Type B pancreatic cell (in vitro differentiated cells): ENCODE measurements around the gene HSPA12B. TPM values are rescaled to one million over a fixed set of nuclear protein-coding genes. Genes with fewer than 3 reads are reported as not detected.

Source experiments
- DNase-seq: peaks from one replicate; pipeline ENCODE4 v3.0.0; 2021; ENCODE audit warnings: mixed read lengths; ENCODE audit not compliant: unreplicated experiment; ENCODE audit errors: extremely low spot score
- H3K27ac Mint-ChIP-seq: 2 replicates; pipeline ENCODE4 v1.8.0; 2021; ENCODE audit warnings: mild to moderate bottlenecking, mixed read lengths
- H3K27me3 Mint-ChIP-seq: 2 replicates; pipeline ENCODE4 v1.8.0; 2021; ENCODE audit warnings: mixed read lengths
- H3K36me3 Mint-ChIP-seq: 2 replicates; pipeline ENCODE4 v1.8.0; 2021; ENCODE audit warnings: mixed read lengths
- H3K4me1 Mint-ChIP-seq: one replicate; pipeline ENCODE4 v1.8.0; 2021; ENCODE audit warnings: mixed read lengths; ENCODE audit not compliant: unreplicated experiment
- H3K4me3 Mint-ChIP-seq: 2 replicates; pipeline ENCODE4 v1.8.0; 2021; ENCODE audit warnings: mild to moderate bottlenecking, mixed read lengths
- H3K9me3 Mint-ChIP-seq: 2 replicates; pipeline ENCODE4 v1.8.0; 2021; ENCODE audit warnings: mixed read lengths
- CTCF ChIP-seq: fragments of 200-600 bp; sonication (generic); conservative IDR thresholded peaks from 2 replicates; pipeline ENCODE4 v1.5.0; 2021; ENCODE audit warnings: antibody characterized with exemption, mild to moderate bottlenecking
- long read RNA-seq: library from polyadenylated mRNA; unstranded; transcript quantifications from one replicate; pipeline ENCODE4 v2.0.0, GENCODE V29; 2020
- total RNA-seq: library from RNA; stranded (reverse); gene quantifications from 2 replicates; pipeline ENCODE4 v1.2.1, GENCODE V29; 2021; ENCODE audit warnings: low replicate concordance

Gene HSPA12B
- total RNA-seq: 0.10 and 5.2 TPM in 2 replicates
- long read RNA-seq, partial matches to known transcripts: 1 of 1 reads
- long read RNA-seq, other reads (novel, unspliced or antisense): 0 of 1 reads

GRCh38 chr20:3732327-3733118 lies at the start of gene HSPA12B:
Gene HSPA12B, plus strand, starts transcription at chr20:3732685. Its CDS starts 5,990 bp downstream, at chr20:3738675.
- Mint-ChIP-seq H3K4me1 (peaks cover 36% of the 10 kb centered on the region), H3K27ac (no peak within 1 kb of the TSS), H3K36me3 (no peaks in the 10 kb centered on the region), H3K9me3 (no peaks in the 10 kb centered on the region), H3K4me3 (peak within 1 kb of the TSS; percentile 51), H3K27me3 (peaks cover 37% of the 10 kb centered on the region)
- no peak for DNase-seq
- no peak for TF ChIP-seq CTCF

GRCh38 chr20:3685341-3685740 lies 47.1 kb upstream of the HSPA12B start:
- TF ChIP-seq CTCF: no peak
- H3K27me3 Mint-ChIP-seq: peaks cover 52% of the 10 kb centered on the region

GRCh38 chr20:3686421-3686820 lies 46.1 kb upstream of the HSPA12B start:
- Mint-ChIP-seq H3K4me1 (no peaks in the 10 kb centered on the region), H3K27ac (no peak overlapping the region), H3K36me3 (no peaks in the 10 kb centered on the region), H3K9me3 (no peaks in the 10 kb centered on the region), H3K4me3 (no peak overlapping the region), H3K27me3 (peaks cover 44% of the 10 kb centered on the region)
- DNase-seq: no peak
- TF ChIP-seq CTCF: no peak

More at GRCh38 chr20:3685341-3685740, 47.1 kb upstream of the HSPA12B start:
- Mint-ChIP-seq H3K27ac (no peak overlapping the region), H3K4me1 (peaks cover 5% of the 10 kb centered on the region), H3K9me3 (no peaks in the 10 kb centered on the region), H3K36me3 (no peaks in the 10 kb centered on the region), H3K4me3 (no peak overlapping the region)
- DNase-seq: no peak

- H3K36me3 Mint-ChIP-seq: no peaks in the 10 kb centered on the region
- H3K27ac Mint-ChIP-seq: no peak overlapping the region
- peaks cover 43% of the 10 kb centered on the region for H3K27me3 Mint-ChIP-seq
- no peak overlapping the region for H3K4me3 Mint-ChIP-seq
- H3K4me1 Mint-ChIP-seq: no peaks in the 10 kb centered on the region
- DNase-seq: no peak
- no peak for TF ChIP-seq CTCF
- no peaks in the 10 kb centered on the region for H3K9me3 Mint-ChIP-seq
These were observed 45.6 kb upstream of the HSPA12B start for GRCh38 chr20:3686867-3687321.

- TF ChIP-seq CTCF: no peak
- no peak for DNase-seq
- no peaks in the 10 kb centered on the region for H3K9me3 Mint-ChIP-seq
- no peak overlapping the region for H3K4me3 Mint-ChIP-seq
- no peak overlapping the region for H3K27ac Mint-ChIP-seq
- peaks cover 39% of the 10 kb centered on the region for H3K27me3 Mint-ChIP-seq
- no peaks in the 10 kb centered on the region for H3K4me1 Mint-ChIP-seq
- H3K36me3 Mint-ChIP-seq: no peaks in the 10 kb centered on the region
These were observed 44.8 kb upstream of the HSPA12B start for GRCh38 chr20:3687655-3688054.
